ENCODE data around the gene FMN1. TPM values are rescaled to one million over a fixed set of nuclear protein-coding genes. Genes with fewer than 3 reads are reported as not detected.
"Not testable (repeated sequence)": the region's sequence is repeated elsewhere in the genome, so short reads cannot be mapped to it uniquely, and the experiment has no call there.

FMN1 gene
- total RNA-seq, 1 donor from 2014 or later: 4.3 TPM

DNA sequence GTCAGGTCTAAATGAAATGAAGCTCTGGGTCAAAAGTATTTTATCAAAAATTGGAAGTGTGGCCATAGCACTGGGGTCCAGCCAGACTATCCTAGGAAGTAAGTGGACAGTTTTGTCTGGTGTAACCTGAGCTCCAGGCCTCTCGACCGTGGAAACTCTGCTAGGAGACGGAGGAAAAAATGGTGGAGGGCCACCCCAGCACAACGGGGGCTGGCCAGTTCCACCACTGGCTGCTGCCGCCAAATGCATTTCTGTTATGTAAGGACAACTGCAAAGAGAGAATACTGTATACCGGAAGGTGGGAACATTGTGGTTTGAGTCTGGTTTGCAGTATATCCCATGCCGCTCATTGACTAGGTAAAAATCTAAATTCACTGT lies 241.0 kb downstream of the FMN1 start:
- TF ChIP-seq, protein P1, sequence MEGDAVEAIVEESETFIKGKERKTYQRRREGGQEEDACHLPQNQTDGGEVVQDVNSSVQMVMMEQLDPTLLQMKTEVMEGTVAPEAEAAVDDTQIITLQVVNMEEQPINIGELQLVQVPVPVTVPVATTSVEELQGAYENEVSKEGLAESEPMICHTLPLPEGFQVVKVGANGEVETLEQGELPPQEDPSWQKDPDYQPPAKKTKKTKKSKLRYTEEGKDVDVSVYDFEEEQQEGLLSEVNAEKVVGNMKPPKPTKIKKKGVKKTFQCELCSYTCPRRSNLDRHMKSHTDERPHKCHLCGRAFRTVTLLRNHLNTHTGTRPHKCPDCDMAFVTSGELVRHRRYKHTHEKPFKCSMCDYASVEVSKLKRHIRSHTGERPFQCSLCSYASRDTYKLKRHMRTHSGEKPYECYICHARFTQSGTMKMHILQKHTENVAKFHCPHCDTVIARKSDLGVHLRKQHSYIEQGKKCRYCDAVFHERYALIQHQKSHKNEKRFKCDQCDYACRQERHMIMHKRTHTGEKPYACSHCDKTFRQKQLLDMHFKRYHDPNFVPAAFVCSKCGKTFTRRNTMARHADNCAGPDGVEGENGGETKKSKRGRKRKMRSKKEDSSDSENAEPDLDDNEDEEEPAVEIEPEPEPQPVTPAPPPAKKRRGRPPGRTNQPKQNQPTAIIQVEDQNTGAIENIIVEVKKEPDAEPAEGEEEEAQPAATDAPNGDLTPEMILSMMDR (conservative IDR thresholded peaks at IDR 0.05; ENCODE audit: low read depth, low read length): no peak
- no peak for DNase-seq (ENCODE audit: low read depth)
- H3K4me3 ChIP-seq (ENCODE audit: low read depth, low read length): no peak overlapping the region

DNA sequence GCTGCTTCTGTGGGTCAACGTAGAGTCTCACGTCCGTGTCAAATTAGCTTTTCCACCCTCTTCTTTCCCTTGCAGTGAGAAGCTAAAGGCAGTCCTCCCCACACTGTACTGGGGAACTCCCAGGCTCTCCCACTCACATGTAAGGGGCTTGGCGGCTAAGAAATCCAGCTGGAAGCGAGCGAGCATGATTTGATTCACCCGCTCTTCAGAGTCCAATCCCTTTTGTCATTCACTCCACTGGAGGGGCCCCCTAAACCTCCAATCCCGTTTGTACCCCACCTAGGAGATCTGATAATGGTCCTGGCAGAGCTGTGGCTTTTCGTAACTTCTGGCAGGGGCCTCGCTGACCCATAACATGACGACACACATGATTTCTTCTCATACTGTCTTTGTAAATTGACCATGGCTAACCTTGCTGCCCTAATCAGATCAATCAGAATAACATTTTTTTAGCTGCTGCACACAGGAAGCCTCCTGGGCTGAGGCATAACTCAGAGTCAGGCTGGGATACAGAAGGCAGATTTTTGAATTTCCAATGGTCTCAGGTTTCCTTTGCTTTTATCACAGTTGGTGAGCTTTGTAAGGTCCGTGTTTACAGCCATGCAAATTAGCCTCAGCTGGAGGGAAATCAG lies 241.5 kb downstream of the FMN1 start:
- no peak for DNase-seq (ENCODE audit: low read depth)
- TF ChIP-seq, protein P1 (conservative IDR thresholded peaks at IDR 0.05; ENCODE audit: low read depth, low read length): no peak
- H3K4me3 ChIP-seq (ENCODE audit: low read depth, low read length): no peak overlapping the region

DNA sequence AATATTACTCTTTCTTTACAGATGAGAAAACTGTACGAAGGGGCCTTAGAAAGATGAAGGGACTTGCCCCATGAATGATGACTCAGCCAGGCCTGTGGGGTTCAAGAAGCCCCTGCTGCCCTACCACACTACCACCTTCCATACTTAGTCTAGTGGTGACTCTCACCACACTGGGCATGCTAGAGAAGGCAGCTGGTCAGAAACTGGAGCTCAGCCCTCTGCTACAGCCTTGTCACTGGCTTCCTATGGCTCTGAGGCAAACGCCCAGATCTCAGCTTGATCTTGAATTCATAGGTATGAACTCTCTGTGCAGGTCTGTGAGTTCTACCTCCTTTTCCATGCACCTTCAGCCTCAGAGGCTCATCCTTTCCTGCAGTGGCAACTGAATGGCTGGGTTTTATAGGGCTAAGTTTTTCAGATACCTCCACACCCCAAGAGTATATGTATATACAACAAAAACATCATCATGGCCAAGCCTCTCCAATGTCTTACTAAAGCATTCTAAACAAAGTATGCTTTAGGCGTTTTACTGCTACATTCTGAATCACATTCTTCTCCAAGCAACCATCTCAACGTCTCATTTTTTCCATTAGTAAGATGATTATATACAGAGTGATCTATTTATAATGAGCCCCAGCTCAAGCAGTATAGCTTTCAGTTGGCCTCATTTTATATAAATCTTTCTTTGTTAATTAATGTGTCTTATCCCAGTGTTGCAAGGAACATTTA lies 242.6 kb downstream of the FMN1 start:
- DNase-seq (ENCODE audit: low read depth): no peak
- no peak overlapping the region for H3K4me3 ChIP-seq (ENCODE audit: low read depth, low read length)
- TF ChIP-seq, protein P1 (conservative IDR thresholded peaks at IDR 0.05; ENCODE audit: low read depth, low read length): no peak

DNA sequence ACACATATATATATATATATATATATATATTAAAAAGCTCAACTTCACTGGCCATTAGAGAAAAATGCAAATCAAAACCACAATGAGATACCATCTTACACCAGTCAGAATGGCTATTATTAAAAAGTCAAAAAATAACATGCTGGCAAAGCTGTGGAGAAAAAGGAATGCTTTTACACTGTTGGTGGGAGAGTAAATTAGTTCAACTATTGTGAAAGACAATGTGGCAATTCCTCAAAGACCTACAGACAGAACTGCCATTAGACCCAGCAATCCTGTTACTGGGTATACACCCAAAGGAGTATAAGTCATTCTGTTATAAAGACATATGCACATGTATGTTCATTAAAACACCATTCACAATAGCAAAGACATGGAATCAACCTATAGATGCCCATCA lies 244.5 kb downstream of the FMN1 start:
- not testable (repeated sequence) for H3K4me3 ChIP-seq (ENCODE audit: low read depth, low read length)

DNA sequence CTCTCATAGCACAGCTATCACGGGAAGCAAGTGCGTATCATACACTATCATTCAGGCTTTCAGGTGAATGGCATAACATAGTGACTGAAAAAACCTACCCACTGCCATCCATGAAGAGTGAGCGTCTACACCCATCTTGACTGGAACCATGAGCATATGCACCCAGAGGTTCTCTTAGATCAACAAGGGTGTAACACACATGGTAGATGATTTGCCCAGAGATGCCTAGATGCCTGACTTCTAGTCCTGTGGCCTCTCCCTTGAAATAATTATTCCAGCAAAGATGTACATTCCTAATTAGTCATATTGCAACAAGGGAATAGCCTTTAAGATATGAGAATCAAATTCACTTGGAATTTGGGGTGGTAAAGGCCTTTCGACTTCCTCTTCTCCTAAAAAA lies 248.3 kb downstream of the FMN1 start:
- TF ChIP-seq, protein P1 (conservative IDR thresholded peaks at IDR 0.05; ENCODE audit: low read depth, low read length): no peak
- DNase-seq (ENCODE audit: low read depth): no peak
- no peak overlapping the region for H3K4me3 ChIP-seq (ENCODE audit: low read depth, low read length)

More for the DNA sequence above, 244.5 kb downstream of the FMN1 start:
- DNase-seq (ENCODE audit: low read depth): not testable (repeated sequence)

DNA sequence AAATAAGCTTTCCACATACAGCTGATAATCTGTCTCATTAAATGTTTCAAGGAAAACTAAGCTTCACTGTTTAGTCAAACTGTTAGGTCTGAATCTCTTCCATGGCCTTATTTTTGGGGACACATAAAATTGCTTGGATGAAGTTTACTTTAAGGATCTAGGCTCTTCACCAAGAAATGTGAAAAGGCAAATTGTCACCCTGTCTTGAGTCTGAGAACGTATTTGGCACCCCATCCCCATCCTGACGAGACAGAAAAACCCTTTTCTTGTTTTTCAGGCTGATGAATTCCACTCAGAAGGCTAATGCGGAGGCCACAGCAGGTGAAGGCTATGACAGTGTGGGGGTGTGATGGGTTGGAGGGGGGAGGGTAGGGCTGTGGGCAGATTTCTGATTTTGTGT lies 250.1 kb downstream of the FMN1 start:
- TF ChIP-seq, protein P1 (conservative IDR thresholded peaks at IDR 0.05; ENCODE audit: low read depth, low read length): no peak
- no peak for DNase-seq (ENCODE audit: low read depth)
- H3K4me3 ChIP-seq (ENCODE audit: low read depth, low read length): no peak overlapping the region

DNA sequence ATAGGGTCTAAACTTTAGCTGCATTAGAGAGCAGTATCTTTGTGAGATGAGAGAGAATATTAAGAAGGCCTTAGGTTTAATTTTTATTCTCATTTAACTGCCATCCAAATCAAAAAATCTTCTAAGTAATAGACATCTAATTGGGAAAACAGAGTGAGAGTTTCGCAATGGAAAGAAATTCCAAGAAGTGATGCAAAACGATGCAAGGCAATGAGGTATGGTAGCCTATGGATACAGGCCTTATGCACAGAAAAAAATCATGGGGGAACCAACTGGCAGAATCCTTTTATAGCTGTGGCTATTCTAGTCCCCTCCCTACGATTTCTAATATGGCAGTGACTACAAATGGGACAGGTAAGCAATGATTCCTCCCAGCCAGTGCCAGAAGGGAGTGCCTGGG lies 250.8 kb downstream of the FMN1 start:
- TF ChIP-seq, protein P1 (conservative IDR thresholded peaks at IDR 0.05; ENCODE audit: low read depth, low read length): no peak
- DNase-seq (ENCODE audit: low read depth): no peak
- no peak overlapping the region for H3K4me3 ChIP-seq (ENCODE audit: low read depth, low read length)
